GM23338 (cell line): ENCODE results near the gene SLC30A3. TPM values are rescaled to one million over a fixed set of nuclear protein-coding genes. Genes with fewer than 3 reads are reported as not detected.

ENCODE experiments used
- ATAC-seq: fragments of 200-7000 bp; cut with Tn5 transposase; 3 replicates; pipeline ENCODE4 v1.9.1; 2020
- DNase-seq: peaks from one replicate; pipeline ENCODE4 v3.0.0-alpha.2; 2015; ENCODE audit warnings: low spot score
- H2AFZ ChIP-seq: fragments of 200-600 bp; sonication (generic); 2 replicates; pipeline ENCODE4 v1.8.0; 2016; ENCODE audit warnings: antibody characterized with exemption, mild to moderate bottlenecking, moderate library complexity
- H3F3A ChIP-seq: fragments of 200-600 bp; sonication (generic); replicated peaks from 2 replicates; pipeline ENCODE4 v1.8.0; 2017; ENCODE audit warnings: antibody characterized with exemption, mixed run types, low read depth
- H3K27ac ChIP-seq: fragments of 200-600 bp; sonication (generic); 2 replicates; pipeline ENCODE4 v1.6.1; 2016; ENCODE audit warnings: low read depth
- H3K27me3 ChIP-seq: fragments of 200-600 bp; sonication (generic); 2 replicates; pipeline ENCODE4 v1.8.0; 2016; ENCODE audit warnings: mild to moderate bottlenecking, mixed run types, moderate library complexity; ENCODE audit not compliant: insufficient read depth
- H3K36me3 ChIP-seq: fragments of 200-600 bp; sonication (generic); 2 replicates; pipeline ENCODE4 v1.8.0; 2016; ENCODE audit warnings: mild to moderate bottlenecking; ENCODE audit not compliant: insufficient read depth
- H3K4me1 ChIP-seq: fragments of 200-600 bp; sonication (generic); 2 replicates; pipeline ENCODE4 v1.8.0; 2016; ENCODE audit warnings: mild to moderate bottlenecking, moderate library complexity; ENCODE audit not compliant: insufficient read depth
- H3K4me2 ChIP-seq: fragments of 200-600 bp; sonication (generic); 2 replicates; pipeline ENCODE4 v1.7.1; 2017; ENCODE audit warnings: mixed run types
- H3K4me3 ChIP-seq: fragments of 200-600 bp; sonication (generic); 2 replicates; pipeline ENCODE4 v1.6.1; 2016; ENCODE audit warnings: mixed run types
- H3K79me2 ChIP-seq: fragments of 200-600 bp; sonication (generic); replicated peaks from 2 replicates; pipeline ENCODE4 v1.8.0; 2017; ENCODE audit warnings: mild to moderate bottlenecking; ENCODE audit not compliant: insufficient read depth
- H3K9me2 ChIP-seq: fragments of 200-600 bp; sonication (generic); 2 replicates; pipeline ENCODE4 v1.8.0; 2017; ENCODE audit not compliant: insufficient read depth
- H4K20me1 ChIP-seq: fragments of 200-600 bp; sonication (generic); replicated peaks from 2 replicates; pipeline ENCODE4 v1.8.0; 2017; ENCODE audit warnings: mild to moderate bottlenecking; ENCODE audit not compliant: insufficient read depth
- H3K27ac Mint-ChIP-seq: 2 replicates; pipeline ENCODE4 v1.8.0; 2020; ENCODE audit warnings: inconsistent platforms, mild to moderate bottlenecking, moderate library complexity, mixed read lengths
- H3K27me3 Mint-ChIP-seq: 3 replicates; pipeline ENCODE4 v1.8.0; 2022; ENCODE audit warnings: low read depth, mild to moderate bottlenecking, moderate library complexity, mixed read lengths, inconsistent platforms; ENCODE audit not compliant: insufficient read depth, poor library complexity
- H3K36me3 Mint-ChIP-seq: 3 replicates; pipeline ENCODE4 v1.8.0; 2021; ENCODE audit warnings: low read depth, mild to moderate bottlenecking, inconsistent platforms, moderate library complexity, mixed read lengths
- H3K4me1 Mint-ChIP-seq: 3 replicates; pipeline ENCODE4 v1.8.0; 2020; ENCODE audit warnings: mild to moderate bottlenecking, inconsistent platforms, mixed read lengths
- H3K4me3 Mint-ChIP-seq: 3 replicates; pipeline ENCODE4 v1.8.0; 2021; ENCODE audit warnings: moderate library complexity, mild to moderate bottlenecking, inconsistent platforms, mixed read lengths
- H3K9me3 Mint-ChIP-seq: 3 replicates; pipeline ENCODE4 v1.8.0; 2020; ENCODE audit warnings: moderate library complexity, mild to moderate bottlenecking, inconsistent platforms, mixed read lengths
- CREB1 ChIP-seq: fragments of 250-450 bp; sonication (Bioruptor Pico); IDR thresholded peaks from 2 replicates; pipeline ENCODE4 v1.5.0; 2020; ENCODE audit warnings: low read depth, mild to moderate bottlenecking, moderate library complexity
- CTCF ChIP-seq, 2 experiments: fragments of 200-600 bp in 1 of 2; sonication (generic) in 1 of 2; conservative IDR thresholded peaks; 2 replicates each; pipeline versions ENCODE4 v1.5.1 to v1.6.1; 2016 to 2017; ENCODE audit warnings: antibody characterized with exemption in 2 of 2, low read depth in 2 of 2, mild to moderate bottlenecking in 2 of 2, moderate library complexity in 1 of 2
- EZH2 ChIP-seq: fragments of 200-600 bp; sonication (generic); IDR thresholded peaks from one replicate; pipeline ENCODE4 v1.8.0; 2017; ENCODE audit warnings: antibody characterized with exemption, mild to moderate bottlenecking, low read depth; ENCODE audit not compliant: unreplicated experiment
- JUNB ChIP-seq: IDR thresholded peaks from one replicate; pipeline ENCODE4 v1.6.1; 2016; ENCODE audit warnings: antibody characterized with exemption; ENCODE audit not compliant: unreplicated experiment
- NANOG ChIP-seq: IDR thresholded peaks from 2 replicates; pipeline ENCODE4 v1.6.1; 2016; ENCODE audit warnings: antibody characterized with exemption, borderline replicate concordance
- POLR2AphosphoS5 ChIP-seq: IDR thresholded peaks from 2 replicates; pipeline ENCODE4 v1.6.1; 2016; ENCODE audit warnings: antibody characterized with exemption, low read depth
- STAT1 ChIP-seq: IDR thresholded peaks from one replicate; pipeline ENCODE4 v1.6.1; 2016; ENCODE audit warnings: antibody characterized with exemption; ENCODE audit not compliant: unreplicated experiment
- ZNF114 ChIP-seq: fragments of 250-450 bp; sonication (Bioruptor Pico); IDR thresholded peaks from 2 replicates; pipeline ENCODE4 v1.5.0; 2020; ENCODE audit warnings: mild to moderate bottlenecking, moderate library complexity
- ZNF331 ChIP-seq: fragments of 250-450 bp; sonication (Bioruptor Pico); IDR thresholded peaks from 2 replicates; pipeline ENCODE4 v1.5.0; 2020; ENCODE audit warnings: low read depth, mild to moderate bottlenecking, moderate library complexity
- polyA plus RNA-seq: library from polyadenylated mRNA; unstranded; fragments of >200 nt; fragmentation: Nextera tagmentation; extraction: Ambion mirVana; gene quantifications from 2 replicates; pipeline ENCODE4 v1.2.1, GENCODE V29; 2016
- total RNA-seq: library from RNA; depleted of rRNA; stranded (reverse); fragments of >200 nt; shearing (Covaris generic); gene quantifications from 2 replicates; pipeline ENCODE4 v1.2.3, GENCODE V29; 2014
- TF ChIP-seq, protein P1 (sequence below): IDR thresholded peaks from 2 replicates; pipeline ENCODE4 v1.6.1; 2016; ENCODE audit warnings: antibody characterized with exemption
- TF ChIP-seq, protein P2 (sequence below): IDR thresholded peaks from one replicate; pipeline ENCODE4 v1.6.1; 2018; ENCODE audit warnings: antibody characterized with exemption; ENCODE audit not compliant: unreplicated experiment
- TF ChIP-seq, protein P3 (sequence below): fragments of 250-450 bp; sonication (Bioruptor Pico); IDR thresholded peaks from 2 replicates; pipeline ENCODE4 v1.5.0; 2020; ENCODE audit warnings: mild to moderate bottlenecking, moderate library complexity

SLC30A3 gene
- total and polyA plus RNA-seq, 2 experiments from 2014 or later: 4.1 to 8.3 TPM

GRCh38 chr2:27265536-27265870 lies 2.7 kb upstream of the SLC30A3 start:
- Histone ChIP-seq H3K36me3 (no peaks in the 10 kb centered on the region), H3K79me2 (no peaks in the 10 kb centered on the region), H3K27ac (no peak overlapping the region), H2AFZ (peak overlapping the region; percentile 99; the same call in 1 of the 2 replicates), H3K9me2 (no peaks in the 10 kb centered on the region), H4K20me1 (no peaks in the 10 kb centered on the region), H3K4me1 (peaks cover 17% of the 10 kb centered on the region), H3F3A (0 out of 2 replicates have a peak, but pooled peaks cover 9% of the 10 kb centered on the region), H3K27me3 (peaks cover 73% of the 10 kb centered on the region), H3K4me2 (peak overlapping the region; percentile 98; the same call in 1 of the 2 replicates), H3K4me3 (peak overlapping the region; percentile 82)
- Mint-ChIP-seq H3K27ac (no peak overlapping the region), H3K4me1 (peaks cover 23% of the 10 kb centered on the region), H3K4me3 (peak overlapping the region; percentile 48), H3K36me3 (no peaks in the 10 kb centered on the region; the same call in 2 of the 3 replicates), H3K27me3 (peaks cover 36% of the 10 kb centered on the region), H3K9me3 (0 out of 3 replicates have a peak, but pooled peaks cover 3% of the 10 kb centered on the region)
- TF ChIP-seq EZH2: no peak
- TF ChIP-seq, protein P1, sequence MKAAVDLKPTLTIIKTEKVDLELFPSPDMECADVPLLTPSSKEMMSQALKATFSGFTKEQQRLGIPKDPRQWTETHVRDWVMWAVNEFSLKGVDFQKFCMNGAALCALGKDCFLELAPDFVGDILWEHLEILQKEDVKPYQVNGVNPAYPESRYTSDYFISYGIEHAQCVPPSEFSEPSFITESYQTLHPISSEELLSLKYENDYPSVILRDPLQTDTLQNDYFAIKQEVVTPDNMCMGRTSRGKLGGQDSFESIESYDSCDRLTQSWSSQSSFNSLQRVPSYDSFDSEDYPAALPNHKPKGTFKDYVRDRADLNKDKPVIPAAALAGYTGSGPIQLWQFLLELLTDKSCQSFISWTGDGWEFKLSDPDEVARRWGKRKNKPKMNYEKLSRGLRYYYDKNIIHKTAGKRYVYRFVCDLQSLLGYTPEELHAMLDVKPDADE: no peak
- TF ChIP-seq JUNB: no peak
- no peak for TF ChIP-seq STAT1
- TF ChIP-seq CTCF (conservative IDR thresholded peaks at IDR 0.05; ENCODE audit: low read depth in 2 of 2): no peak
- no peak for TF ChIP-seq CREB1 (CRISPR knock-in tag)
- TF ChIP-seq ZNF114 (CRISPR knock-in tag): no peak
- no peak for TF ChIP-seq ZNF331 (CRISPR knock-in tag)
- TF ChIP-seq NANOG: no peak
- TF ChIP-seq, protein P2, sequence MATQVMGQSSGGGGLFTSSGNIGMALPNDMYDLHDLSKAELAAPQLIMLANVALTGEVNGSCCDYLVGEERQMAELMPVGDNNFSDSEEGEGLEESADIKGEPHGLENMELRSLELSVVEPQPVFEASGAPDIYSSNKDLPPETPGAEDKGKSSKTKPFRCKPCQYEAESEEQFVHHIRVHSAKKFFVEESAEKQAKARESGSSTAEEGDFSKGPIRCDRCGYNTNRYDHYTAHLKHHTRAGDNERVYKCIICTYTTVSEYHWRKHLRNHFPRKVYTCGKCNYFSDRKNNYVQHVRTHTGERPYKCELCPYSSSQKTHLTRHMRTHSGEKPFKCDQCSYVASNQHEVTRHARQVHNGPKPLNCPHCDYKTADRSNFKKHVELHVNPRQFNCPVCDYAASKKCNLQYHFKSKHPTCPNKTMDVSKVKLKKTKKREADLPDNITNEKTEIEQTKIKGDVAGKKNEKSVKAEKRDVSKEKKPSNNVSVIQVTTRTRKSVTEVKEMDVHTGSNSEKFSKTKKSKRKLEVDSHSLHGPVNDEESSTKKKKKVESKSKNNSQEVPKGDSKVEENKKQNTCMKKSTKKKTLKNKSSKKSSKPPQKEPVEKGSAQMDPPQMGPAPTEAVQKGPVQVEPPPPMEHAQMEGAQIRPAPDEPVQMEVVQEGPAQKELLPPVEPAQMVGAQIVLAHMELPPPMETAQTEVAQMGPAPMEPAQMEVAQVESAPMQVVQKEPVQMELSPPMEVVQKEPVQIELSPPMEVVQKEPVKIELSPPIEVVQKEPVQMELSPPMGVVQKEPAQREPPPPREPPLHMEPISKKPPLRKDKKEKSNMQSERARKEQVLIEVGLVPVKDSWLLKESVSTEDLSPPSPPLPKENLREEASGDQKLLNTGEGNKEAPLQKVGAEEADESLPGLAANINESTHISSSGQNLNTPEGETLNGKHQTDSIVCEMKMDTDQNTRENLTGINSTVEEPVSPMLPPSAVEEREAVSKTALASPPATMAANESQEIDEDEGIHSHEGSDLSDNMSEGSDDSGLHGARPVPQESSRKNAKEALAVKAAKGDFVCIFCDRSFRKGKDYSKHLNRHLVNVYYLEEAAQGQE: no peak
- TF ChIP-seq POLR2AphosphoS5: no peak
- TF ChIP-seq, protein P3, sequence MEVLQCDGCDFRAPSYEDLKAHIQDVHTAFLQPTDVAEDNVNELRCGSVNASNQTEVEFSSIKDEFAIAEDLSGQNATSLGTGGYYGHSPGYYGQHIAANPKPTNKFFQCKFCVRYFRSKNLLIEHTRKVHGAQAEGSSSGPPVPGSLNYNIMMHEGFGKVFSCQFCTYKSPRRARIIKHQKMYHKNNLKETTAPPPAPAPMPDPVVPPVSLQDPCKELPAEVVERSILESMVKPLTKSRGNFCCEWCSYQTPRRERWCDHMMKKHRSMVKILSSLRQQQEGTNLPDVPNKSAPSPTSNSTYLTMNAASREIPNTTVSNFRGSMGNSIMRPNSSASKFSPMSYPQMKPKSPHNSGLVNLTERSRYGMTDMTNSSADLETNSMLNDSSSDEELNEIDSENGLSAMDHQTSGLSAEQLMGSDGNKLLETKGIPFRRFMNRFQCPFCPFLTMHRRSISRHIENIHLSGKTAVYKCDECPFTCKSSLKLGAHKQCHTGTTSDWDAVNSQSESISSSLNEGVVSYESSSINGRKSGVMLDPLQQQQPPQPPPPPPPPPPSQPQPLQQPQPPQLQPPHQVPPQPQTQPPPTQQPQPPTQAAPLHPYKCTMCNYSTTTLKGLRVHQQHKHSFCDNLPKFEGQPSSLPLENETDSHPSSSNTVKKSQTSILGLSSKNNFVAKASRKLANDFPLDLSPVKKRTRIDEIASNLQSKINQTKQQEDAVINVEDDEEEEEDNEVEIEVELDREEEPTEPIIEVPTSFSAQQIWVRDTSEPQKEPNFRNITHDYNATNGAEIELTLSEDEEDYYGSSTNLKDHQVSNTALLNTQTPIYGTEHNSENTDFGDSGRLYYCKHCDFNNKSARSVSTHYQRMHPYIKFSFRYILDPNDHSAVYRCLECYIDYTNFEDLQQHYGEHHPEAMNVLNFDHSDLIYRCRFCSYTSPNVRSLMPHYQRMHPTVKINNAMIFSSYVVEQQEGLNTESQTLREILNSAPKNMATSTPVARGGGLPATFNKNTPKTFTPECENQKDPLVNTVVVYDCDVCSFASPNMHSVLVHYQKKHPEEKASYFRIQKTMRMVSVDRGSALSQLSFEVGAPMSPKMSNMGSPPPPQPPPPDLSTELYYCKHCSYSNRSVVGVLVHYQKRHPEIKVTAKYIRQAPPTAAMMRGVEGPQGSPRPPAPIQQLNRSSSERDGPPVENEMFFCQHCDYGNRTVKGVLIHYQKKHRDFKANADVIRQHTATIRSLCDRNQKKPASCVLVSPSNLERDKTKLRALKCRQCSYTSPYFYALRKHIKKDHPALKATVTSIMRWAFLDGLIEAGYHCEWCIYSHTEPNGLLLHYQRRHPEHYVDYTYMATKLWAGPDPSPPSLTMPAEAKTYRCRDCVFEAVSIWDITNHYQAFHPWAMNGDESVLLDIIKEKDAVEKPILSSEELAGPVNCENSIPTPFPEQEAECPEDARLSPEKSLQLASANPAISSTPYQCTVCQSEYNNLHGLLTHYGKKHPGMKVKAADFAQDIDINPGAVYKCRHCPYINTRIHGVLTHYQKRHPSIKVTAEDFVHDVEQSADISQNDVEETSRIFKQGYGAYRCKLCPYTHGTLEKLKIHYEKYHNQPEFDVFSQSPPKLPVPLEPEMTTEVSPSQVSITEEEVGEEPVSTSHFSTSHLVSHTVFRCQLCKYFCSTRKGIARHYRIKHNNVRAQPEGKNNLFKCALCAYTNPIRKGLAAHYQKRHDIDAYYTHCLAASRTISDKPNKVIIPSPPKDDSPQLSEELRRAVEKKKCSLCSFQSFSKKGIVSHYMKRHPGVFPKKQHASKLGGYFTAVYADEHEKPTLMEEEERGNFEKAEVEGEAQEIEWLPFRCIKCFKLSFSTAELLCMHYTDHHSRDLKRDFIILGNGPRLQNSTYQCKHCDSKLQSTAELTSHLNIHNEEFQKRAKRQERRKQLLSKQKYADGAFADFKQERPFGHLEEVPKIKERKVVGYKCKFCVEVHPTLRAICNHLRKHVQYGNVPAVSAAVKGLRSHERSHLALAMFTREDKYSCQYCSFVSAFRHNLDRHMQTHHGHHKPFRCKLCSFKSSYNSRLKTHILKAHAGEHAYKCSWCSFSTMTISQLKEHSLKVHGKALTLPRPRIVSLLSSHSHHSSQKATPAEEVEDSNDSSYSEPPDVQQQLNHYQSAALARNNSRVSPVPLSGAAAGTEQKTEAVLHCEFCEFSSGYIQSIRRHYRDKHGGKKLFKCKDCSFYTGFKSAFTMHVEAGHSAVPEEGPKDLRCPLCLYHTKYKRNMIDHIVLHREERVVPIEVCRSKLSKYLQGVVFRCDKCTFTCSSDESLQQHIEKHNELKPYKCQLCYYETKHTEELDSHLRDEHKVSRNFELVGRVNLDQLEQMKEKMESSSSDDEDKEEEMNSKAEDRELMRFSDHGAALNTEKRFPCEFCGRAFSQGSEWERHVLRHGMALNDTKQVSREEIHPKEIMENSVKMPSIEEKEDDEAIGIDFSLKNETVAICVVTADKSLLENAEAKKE (CRISPR knock-in tag): no peak
- DNase-seq (no peak), ATAC-seq (no peak)
